Karpas-422 (cell line): ENCODE measurements around the gene DHX35. TPM values are rescaled to one million over a fixed set of nuclear protein-coding genes. Genes with fewer than 3 reads are reported as not detected.

Experiments used
- DNase-seq: peaks from one replicate; pipeline ENCODE4 v3.0.0-alpha.2; 2015
- H2AFZ ChIP-seq: fragments of 200-600 bp; sonication (generic); 2 replicates; pipeline ENCODE4 v1.6.1; 2014; ENCODE audit warnings: antibody characterized with exemption, low read length, mixed read lengths
- H3K27ac ChIP-seq: fragments of 200-600 bp; sonication (generic); 2 replicates; pipeline ENCODE4 v1.5.1; 2014; ENCODE audit warnings: mild to moderate bottlenecking, low read length, moderate library complexity
- H3K27me3 ChIP-seq: fragments of 200-600 bp; sonication (generic); 2 replicates; pipeline ENCODE4 v1.6.1; 2014; ENCODE audit warnings: low read length, mixed read lengths
- H3K36me3 ChIP-seq: fragments of 200-600 bp; sonication (generic); 2 replicates; pipeline ENCODE4 v1.6.1; 2014; ENCODE audit warnings: low read length, mixed read lengths; ENCODE audit not compliant: insufficient read depth
- H3K4me1 ChIP-seq: fragments of 200-600 bp; sonication (generic); 2 replicates; pipeline ENCODE4 v1.6.1; 2014; ENCODE audit warnings: mild to moderate bottlenecking, low read length, mixed read lengths
- H3K4me2 ChIP-seq: fragments of 200-600 bp; sonication (generic); 2 replicates; pipeline ENCODE4 v1.6.1; 2014; ENCODE audit warnings: low read length, low read depth, mild to moderate bottlenecking; ENCODE audit not compliant: poor library complexity, severe bottlenecking
- H3K4me3 ChIP-seq: fragments of 200-600 bp; sonication (generic); 2 replicates; pipeline ENCODE4 v1.5.1; 2014; ENCODE audit warnings: mild to moderate bottlenecking, antibody characterized with exemption, low read length, mixed read lengths
- H3K79me2 ChIP-seq: fragments of 200-600 bp; sonication (generic); 2 replicates; pipeline ENCODE4 v1.6.1; 2014; ENCODE audit warnings: mild to moderate bottlenecking, low read length, mixed read lengths
- H3K9ac ChIP-seq: fragments of 200-600 bp; sonication (generic); 2 replicates; pipeline ENCODE4 v1.6.0; 2014; ENCODE audit warnings: low read length
- H3K9me2 ChIP-seq: fragments of 200-600 bp; sonication (generic), shearing (Covaris generic); replicated peaks from 2 replicates; pipeline ENCODE4 v1.6.0; 2014; ENCODE audit warnings: mild to moderate bottlenecking, low read length, moderate library complexity; ENCODE audit not compliant: insufficient read depth
- H3K9me3 ChIP-seq: fragments of 300-700, 200-600 bp; sonication (generic); 2 replicates; pipeline ENCODE4 v1.6.1; 2014; ENCODE audit warnings: low read length, mixed read lengths
- H4K20me1 ChIP-seq: fragments of 200-600 bp; sonication (generic); 2 replicates; pipeline ENCODE4 v1.6.1; 2014; ENCODE audit warnings: mild to moderate bottlenecking, antibody characterized with exemption, low read length, low read depth; ENCODE audit not compliant: insufficient read depth
- total RNA-seq: library from RNA; depleted of rRNA; stranded (reverse); fragments of >200 nt; shearing (Covaris generic); gene quantifications from 2 replicates; pipeline ENCODE4 v1.2.3, GENCODE V29; 2014; ENCODE audit warnings: low replicate concordance

DHX35 gene
- total RNA-seq, 1 experiment from 2014 or later = 19.0 TPM

- Histone ChIP-seq H3K27me3 (no peaks in the 10 kb centered on the region), H3K4me1 (no peaks in the 10 kb centered on the region), H3K4me2 (no peak overlapping the region), H2AFZ (no peak overlapping the region), H3K79me2 (no peaks in the 10 kb centered on the region), H3K27ac (no peak overlapping the region), H3K4me3 (no peak overlapping the region), H4K20me1 (no peaks in the 10 kb centered on the region; the same call in 1 of the 2 replicates), H3K9me3 (no peaks in the 10 kb centered on the region), H3K9ac (no peak overlapping the region), H3K9me2 (no peaks in the 10 kb centered on the region), H3K36me3 (no peaks in the 10 kb centered on the region)
- DNase-seq = peak; percentile 45
These were observed 104.5 kb downstream of the DHX35 start for GRCh38 chr20:39066471-39067242.

- no peak overlapping the region for H3K9ac ChIP-seq
- H3K4me2 ChIP-seq = no peak overlapping the region
- H3K27ac ChIP-seq = no peak overlapping the region
- no peaks in the 10 kb centered on the region for H3K79me2 ChIP-seq
- H3K9me3 ChIP-seq = no peaks in the 10 kb centered on the region
- no peaks in the 10 kb centered on the region for H3K27me3 ChIP-seq
- H2AFZ ChIP-seq = no peak overlapping the region
- no peak for DNase-seq
- H3K36me3 ChIP-seq = no peaks in the 10 kb centered on the region
- no peaks in the 10 kb centered on the region for H3K9me2 ChIP-seq
- no peak overlapping the region for H3K4me3 ChIP-seq
- H4K20me1 ChIP-seq = no peaks in the 10 kb centered on the region; the same call in 1 of the 2 replicates
- no peaks in the 10 kb centered on the region for H3K4me1 ChIP-seq
These were observed 105.5 kb downstream of the DHX35 start for GRCh38 chr20:39067526-39068216.

GRCh38 chr20:39069976-39070375, 107.8 kb downstream of the DHX35 start:
- Histone ChIP-seq H3K4me3 (no peak overlapping the region), H3K27me3 (no peaks in the 10 kb centered on the region), H3K36me3 (no peaks in the 10 kb centered on the region), H3K9ac (no peak overlapping the region), H2AFZ (no peak overlapping the region), H3K9me3 (no peaks in the 10 kb centered on the region), H3K4me2 (no peak overlapping the region), H3K79me2 (no peaks in the 10 kb centered on the region), H3K9me2 (no peaks in the 10 kb centered on the region), H4K20me1 (no peaks in the 10 kb centered on the region; the same call in 1 of the 2 replicates), H3K27ac (no peak overlapping the region), H3K4me1 (no peaks in the 10 kb centered on the region)
- DNase-seq = no peak

GRCh38 chr20:39070484-39071231, 108.5 kb downstream of the DHX35 start:
- Histone ChIP-seq H3K9ac (no peak overlapping the region), H3K4me1 (no peaks in the 10 kb centered on the region), H3K9me3 (no peaks in the 10 kb centered on the region), H3K4me3 (no peak overlapping the region), H3K27ac (no peak overlapping the region), H3K79me2 (no peaks in the 10 kb centered on the region), H3K27me3 (no peaks in the 10 kb centered on the region), H3K9me2 (no peaks in the 10 kb centered on the region), H3K36me3 (no peaks in the 10 kb centered on the region), H3K4me2 (no peak overlapping the region), H2AFZ (no peak overlapping the region), H4K20me1 (no peaks in the 10 kb centered on the region; the same call in 1 of the 2 replicates)
- DNase-seq = no peak

GRCh38 chr20:39072132-39072531, 110.0 kb downstream of the DHX35 start:
- Histone ChIP-seq H3K9me3 (no peaks in the 10 kb centered on the region), H3K9me2 (no peaks in the 10 kb centered on the region), H3K4me3 (no peak overlapping the region), H3K36me3 (no peaks in the 10 kb centered on the region), H3K27me3 (no peaks in the 10 kb centered on the region), H3K4me2 (no peak overlapping the region), H3K4me1 (no peaks in the 10 kb centered on the region), H3K27ac (no peak overlapping the region), H3K9ac (no peak overlapping the region), H3K79me2 (no peaks in the 10 kb centered on the region), H2AFZ (no peak overlapping the region), H4K20me1 (no peaks in the 10 kb centered on the region; the same call in 1 of the 2 replicates)
- no peak for DNase-seq

GRCh38 chr20:39072653-39073052, 110.5 kb downstream of the DHX35 start:
- no peaks in the 10 kb centered on the region for H3K4me1 ChIP-seq
- no peaks in the 10 kb centered on the region for H3K9me2 ChIP-seq
- H4K20me1 ChIP-seq = no peaks in the 10 kb centered on the region; the same call in 1 of the 2 replicates
- H3K36me3 ChIP-seq = no peaks in the 10 kb centered on the region
- no peaks in the 10 kb centered on the region for H3K79me2 ChIP-seq
- no peak overlapping the region for H3K4me3 ChIP-seq
- no peak overlapping the region for H3K27ac ChIP-seq
- H3K9ac ChIP-seq = no peak overlapping the region
- H3K27me3 ChIP-seq = no peaks in the 10 kb centered on the region
- H3K4me2 ChIP-seq = no peak overlapping the region
- H3K9me3 ChIP-seq = no peaks in the 10 kb centered on the region
- DNase-seq = no peak
- no peak overlapping the region for H2AFZ ChIP-seq

- H3K79me2 ChIP-seq = no peaks in the 10 kb centered on the region
- no peak for DNase-seq
- H3K4me1 ChIP-seq = no peaks in the 10 kb centered on the region
- H3K4me2 ChIP-seq = no peak overlapping the region
- no peaks in the 10 kb centered on the region for H3K9me3 ChIP-seq
- H3K4me3 ChIP-seq = no peak overlapping the region
- no peaks in the 10 kb centered on the region; the same call in 1 of the 2 replicates for H4K20me1 ChIP-seq
- H3K9me2 ChIP-seq = no peaks in the 10 kb centered on the region
- no peaks in the 10 kb centered on the region for H3K27me3 ChIP-seq
- H2AFZ ChIP-seq = no peak overlapping the region
- no peaks in the 10 kb centered on the region for H3K36me3 ChIP-seq
- H3K27ac ChIP-seq = no peak overlapping the region
- H3K9ac ChIP-seq = no peak overlapping the region
These were observed 113.6 kb downstream of the DHX35 start for GRCh38 chr20:39075731-39076130.

GRCh38 chr20:39076958-39077357, 114.8 kb downstream of the DHX35 start:
- no peaks in the 10 kb centered on the region for H3K36me3 ChIP-seq
- H3K9me2 ChIP-seq = no peaks in the 10 kb centered on the region
- H3K9ac ChIP-seq = no peak overlapping the region
- H3K79me2 ChIP-seq = no peaks in the 10 kb centered on the region
- no peak for DNase-seq
- H3K4me2 ChIP-seq = no peak overlapping the region
- H3K4me1 ChIP-seq = no peaks in the 10 kb centered on the region
- no peaks in the 10 kb centered on the region for H3K9me3 ChIP-seq
- H3K4me3 ChIP-seq = no peak overlapping the region
- no peak overlapping the region for H3K27ac ChIP-seq
- no peaks in the 10 kb centered on the region for H4K20me1 ChIP-seq
- H3K27me3 ChIP-seq = no peaks in the 10 kb centered on the region
- H2AFZ ChIP-seq = no peak overlapping the region
